GM13977 (cell line): ENCODE measurements around the gene RAB40B.

Source experiments
- DNase-seq: peaks from one replicate; pipeline ENCODE4 v3.0.0; 2012; ENCODE audit warnings: low spot score
- CTCF ChIP-seq: IDR thresholded peaks from 2 replicates; pipeline ENCODE4 v1.5.1; 2012; ENCODE audit warnings: mild to moderate bottlenecking, control low read depth; ENCODE audit not compliant: insufficient read depth; ENCODE audit errors: extremely low read depth, missing control alignments
- in situ Hi-C: fragments of 300-500 bp; cut with MboI; formaldehyde crosslinking; loops from one replicate; pipeline ENCODE4 v1.12.0; 2022; ENCODE audit warnings: low sequenced_read_pairs, low pct_unique_long_range_greater_than_20kb, mixed read lengths, inconsistent platforms; ENCODE audit not compliant: unreplicated experiment

Gene RAB40B

GRCh38 chr17:82665891-82666290, 32.6 kb downstream of the RAB40B start:
- DNase-seq = no peak
- no peak for TF ChIP-seq CTCF
- in situ Hi-C loops = no loop called here

GRCh38 chr17:82665217-82665616, 33.3 kb downstream of the RAB40B start:
- in situ Hi-C loops = no loop called here
- DNase-seq = no peak
- TF ChIP-seq CTCF = no peak

GRCh38 chr17:82664701-82665182, 33.8 kb downstream of the RAB40B start:
- TF ChIP-seq CTCF = no peak
- no peak for DNase-seq
- in situ Hi-C loops = no loop called here

GRCh38 chr17:82664276-82664575, 34.3 kb downstream of the RAB40B start:
- no peak for DNase-seq
- in situ Hi-C loops = no loop called here

GRCh38 chr17:82663381-82664275, 34.9 kb downstream of the RAB40B start:
- DNase-seq = no peak
- in situ Hi-C loops = no loop called here
- TF ChIP-seq CTCF = no peak

More at GRCh38 chr17:82664276-82664575, 34.3 kb downstream of the RAB40B start:
- no peak for TF ChIP-seq CTCF

GRCh38 chr17:82662711-82663261, 35.7 kb downstream of the RAB40B start:
- DNase-seq = no peak
- no peak for TF ChIP-seq CTCF
- in situ Hi-C loops = no loop called here
